HepG2 (cell line): Measurements from ENCODE around the gene LYZL1. TPM values are rescaled to one million over a fixed set of nuclear protein-coding genes. Genes with fewer than 3 reads are reported as not detected.

Source experiments
- ASH2L ChIP-seq: fragments of 300-600, 200-600 bp; sonication (generic); IDR thresholded peaks from 2 replicates; pipeline ENCODE4 v1.7.0; 2017; ENCODE audit warnings: low read depth, mild to moderate bottlenecking, moderate library complexity, mixed read lengths, low read length; ENCODE audit not compliant: insufficient read length
- BCL6 ChIP-seq: IDR thresholded peaks from 2 replicates; pipeline ENCODE4 v1.6.1; 2016; ENCODE audit warnings: missing genetic modification reagents, missing compliant biosample characterization
- CBX5 ChIP-seq: sonication (generic); formaldehyde crosslinking; IDR thresholded peaks from 2 replicates; pipeline ENCODE4 v1.4.0; 2020; ENCODE audit warnings: missing genetic modification reagents, borderline replicate concordance
- GATAD2A ChIP-seq: IDR thresholded peaks from 2 replicates; pipeline ENCODE4 v1.6.1; 2016
- HNRNPK ChIP-seq: fragments of 200-400 bp; formaldehyde crosslinking; IDR thresholded peaks from 2 replicates; pipeline ENCODE4 v1.6.1; 2018; ENCODE audit warnings: low read length, low read depth, moderate library complexity, mild to moderate bottlenecking; ENCODE audit not compliant: poor library complexity, severe bottlenecking
- HOXA3 ChIP-seq: sonication (generic); formaldehyde crosslinking; IDR thresholded peaks from 2 replicates; pipeline ENCODE4 v1.5.0; 2020; ENCODE audit warnings: missing genetic modification reagents
- KAT8 ChIP-seq: IDR thresholded peaks from 2 replicates; pipeline ENCODE4 v1.6.1; 2016; ENCODE audit warnings: missing genetic modification reagents, missing compliant biosample characterization
- LCORL ChIP-seq, 2 experiments: fragments of 450-650 bp in 1 of 2; sonication (generic) in 1 of 2; formaldehyde crosslinking in 1 of 2; IDR thresholded peaks; 2 replicates each; pipeline versions ENCODE4 v1.5.0 to v1.6.1; 2017 to 2020; ENCODE audit warnings: antibody characterized with exemption in 1 of 2, missing genetic modification reagents in 1 of 2
- NCOR1 ChIP-seq: fragments of 200-600 bp; sonication (generic); IDR thresholded peaks from 2 replicates; pipeline ENCODE4 v1.7.0; 2017; ENCODE audit warnings: antibody characterized with exemption, low read length, borderline replicate concordance
- NR2F6 ChIP-seq, 2 experiments: IDR thresholded peaks; 2 replicates each; pipeline ENCODE4 v1.6.1; 2016; ENCODE audit warnings: antibody characterized with exemption in 1 of 2, mild to moderate bottlenecking in 1 of 2
- POLR2A ChIP-seq, 2 experiments: IDR thresholded peaks; 2 replicates each; pipeline ENCODE4 v1.6.1; 2011; ENCODE audit warnings: low read depth in 2 of 2, low read length in 2 of 2, mild to moderate bottlenecking in 1 of 2, moderate library complexity in 1 of 2; ENCODE audit not compliant: insufficient read depth in 1 of 2
- SAP130 ChIP-seq: IDR thresholded peaks from 2 replicates; pipeline ENCODE4 v1.6.1; 2016; ENCODE audit warnings: low read depth
- SIX1 ChIP-seq: sonication (generic); formaldehyde crosslinking; IDR thresholded peaks from 2 replicates; pipeline ENCODE4 v1.4.0; 2020; ENCODE audit warnings: missing genetic modification reagents, borderline replicate concordance
- TBX2 ChIP-seq: sonication (generic); formaldehyde crosslinking; IDR thresholded peaks from 2 replicates; pipeline ENCODE4 v1.5.0; 2020; ENCODE audit warnings: missing genetic modification reagents, mild to moderate bottlenecking, borderline replicate concordance
- THRA ChIP-seq: sonication (generic); formaldehyde crosslinking; IDR thresholded peaks from 2 replicates; pipeline ENCODE4 v1.4.0; 2020; ENCODE audit warnings: missing genetic modification reagents, borderline replicate concordance
- ZBTB38 ChIP-seq: sonication (generic); formaldehyde crosslinking; IDR thresholded peaks from 2 replicates; pipeline ENCODE4 v1.5.1; 2020; ENCODE audit warnings: mild to moderate bottlenecking, missing genetic modification reagents
- ZNF224 ChIP-seq: sonication (generic); formaldehyde crosslinking; IDR thresholded peaks from 2 replicates; pipeline ENCODE4 v1.5.0; 2020; ENCODE audit warnings: mild to moderate bottlenecking, missing genetic modification reagents
- ZNF335 ChIP-seq: sonication (generic); formaldehyde crosslinking; IDR thresholded peaks from 2 replicates; pipeline ENCODE4 v1.4.0; 2020; ENCODE audit warnings: missing genetic modification reagents
- ZNF616 ChIP-seq: sonication (generic); formaldehyde crosslinking; IDR thresholded peaks from 2 replicates; pipeline ENCODE4 v1.5.0; 2020; ENCODE audit warnings: low read depth, mild to moderate bottlenecking, missing genetic modification reagents
- ZNF768 ChIP-seq: sonication (generic); formaldehyde crosslinking; IDR thresholded peaks from 2 replicates; pipeline ENCODE4 v1.4.0; 2020; ENCODE audit warnings: missing genetic modification reagents
- polyA plus RNA-seq, 8 experiments: library from polyadenylated mRNA; depleted of rRNA in 3 of 8; stranded (reverse) in 7 of 8; unstranded in 1 of 8; fragments of >200 nt; fragmentation: Illumina TruSeq in 4 of 8; extraction: Trizol in 4 of 8; gene quantifications; 2 replicates each; pipeline versions ENCODE4 v1.2.1 to v1.2.3, GENCODE V29; 2011 to 2016; ENCODE audit warnings: low read depth in 4 of 8, missing spikeins in 1 of 8, mixed read lengths in 1 of 8; ENCODE audit not compliant: insufficient read depth in 1 of 8
- total RNA-seq, 5 experiments: library from RNA; depleted of rRNA; stranded (reverse); fragments of >200 nt; fragmentation: Illumina TruSeq; extraction: Trizol; gene quantifications; 2 replicates each; pipeline ENCODE4 v1.2.3, GENCODE V29; 2016; ENCODE audit warnings: low read depth in 1 of 5
- TF ChIP-seq, protein P1 (sequence below): IDR thresholded peaks from 2 replicates; pipeline ENCODE4 v1.6.1; 2016; ENCODE audit warnings: mild to moderate bottlenecking

LYZL1 gene
- total and polyA plus RNA-seq, 2 of the 13 experiments (the other 11 are each of a cell fraction or from before 2014, with no cell fraction given) = not detected

GRCh38 chr10:29324220-29324841 lies 35.5 kb downstream of the LYZL1 start (continued):
- TF ChIP-seq ZNF224 (0 out of 2 replicates have a peak, but pooled peaks have one; percentile 25), BCL6 (CRISPR knock-in tag) (peak; percentile 82), ZNF335 (0 out of 2 replicates have a peak, but pooled peaks have one; percentile 32), SAP130 (CRISPR knock-in tag) (peak; percentile 34; the same call in 1 of the 2 replicates), ZBTB38 (CRISPR knock-in tag) (0 out of 2 replicates have a peak, but pooled peaks have one; percentile 20), NCOR1 (0 out of 2 replicates have a peak, but pooled peaks have one; percentile 51), THRA (CRISPR knock-in tag) (peak; percentile 70; the same call in 1 of the 2 replicates), POLR2A (IDR thresholded peaks at IDR 0.05; ENCODE audit: insufficient read depth in 1 of 2, low read depth in 2 of 2, low read length in 2 of 2) (peak in 1 of 2 experiments; percentile 38; a peak in 1 of 4 replicates), SIX1 (CRISPR knock-in tag) (no peak), GATAD2A (CRISPR knock-in tag) (0 out of 2 replicates have a peak, but pooled peaks have one; percentile 43), KAT8 (CRISPR knock-in tag) (peak; percentile 34; the same call in 1 of the 2 replicates), ZNF616 (CRISPR knock-in tag) (no peak), ASH2L (peak; percentile 26), LCORL (IDR thresholded peaks at IDR 0.05) (no peak), LCORL (CRISPR knock-in tag; IDR thresholded peaks at IDR 0.05) (no peak), ZNF768 (CRISPR knock-in tag) (peak; percentile 53), TBX2 (CRISPR knock-in tag) (0 out of 2 replicates have a peak, but pooled peaks have one; percentile 23), HNRNPK (no peak), CBX5 (CRISPR knock-in tag) (0 out of 2 replicates have a peak, but pooled peaks have one; percentile 43), NR2F6 (IDR thresholded peaks at IDR 0.05) (peak; percentile 35), NR2F6 (CRISPR knock-in tag; IDR thresholded peaks at IDR 0.05) (0 out of 2 replicates have a peak, but pooled peaks have one; percentile 29), HOXA3 (CRISPR knock-in tag) (peak; percentile 64; the same call in 1 of the 2 replicates)
- TF ChIP-seq, protein P1, sequence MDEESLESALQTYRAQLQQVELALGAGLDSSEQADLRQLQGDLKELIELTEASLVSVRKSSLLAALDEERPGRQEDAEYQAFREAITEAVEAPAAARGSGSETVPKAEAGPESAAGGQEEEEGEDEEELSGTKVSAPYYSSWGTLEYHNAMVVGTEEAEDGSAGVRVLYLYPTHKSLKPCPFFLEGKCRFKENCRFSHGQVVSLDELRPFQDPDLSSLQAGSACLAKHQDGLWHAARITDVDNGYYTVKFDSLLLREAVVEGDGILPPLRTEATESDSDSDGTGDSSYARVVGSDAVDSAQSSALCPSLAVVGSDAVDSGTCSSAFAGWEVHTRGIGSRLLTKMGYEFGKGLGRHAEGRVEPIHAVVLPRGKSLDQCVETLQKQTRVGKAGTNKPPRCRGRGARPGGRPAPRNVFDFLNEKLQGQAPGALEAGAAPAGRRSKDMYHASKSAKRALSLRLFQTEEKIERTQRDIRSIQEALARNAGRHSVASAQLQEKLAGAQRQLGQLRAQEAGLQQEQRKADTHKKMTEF (CRISPR knock-in tag) = 0 out of 2 replicates have a peak, but pooled peaks have one; percentile 22
- TF ChIP-seq, all 625 proteins: peak for 51
